Naive B cell (primary cell): ENCODE results near the gene FAM89A. TPM values are rescaled to one million over a fixed set of nuclear protein-coding genes. Genes with fewer than 3 reads are reported as not detected.
A peak's percentile ranks its signal among the peaks of the same experiment; 100 is the strongest.

Experiments used
- ATAC-seq, 2 donors: fragments of 150-1000 bp; cut with Tn5 transposase; 2 replicates each; pipeline ENCODE4 v1.10.0; 2021; ENCODE audit warnings: low read depth in 2 of 2, mild to moderate bottlenecking in 2 of 2, moderate library complexity in 2 of 2
- DNase-seq: peaks from one replicate; pipeline ENCODE4 v3.0.0; 2022
- H3K27ac Mint-ChIP-seq, 6 donors: one replicate each; pipeline ENCODE4 v1.8.0; 2020 to 2022; ENCODE audit warnings: mild to moderate bottlenecking in 6 of 6, mixed read lengths in 6 of 6, moderate library complexity in 5 of 6, inconsistent platforms in 2 of 6
- H3K27me3 Mint-ChIP-seq, 3 donors: one replicate each; pipeline ENCODE4 v1.8.0; 2021 to 2022; ENCODE audit warnings: mixed read lengths in 3 of 3, mild to moderate bottlenecking in 1 of 3
- H3K36me3 Mint-ChIP-seq, 2 donors: one replicate each; pipeline ENCODE4 v1.8.0; 2020 to 2022; ENCODE audit warnings: mixed read lengths in 2 of 2, inconsistent platforms in 1 of 2, mild to moderate bottlenecking in 1 of 2
- H3K4me1 Mint-ChIP-seq, 3 donors: one replicate each; pipeline ENCODE4 v1.8.0; 2020 to 2022; ENCODE audit warnings: mixed read lengths in 3 of 3, inconsistent platforms in 1 of 3, mild to moderate bottlenecking in 1 of 3, moderate library complexity in 1 of 3
- H3K4me3 Mint-ChIP-seq, 8 donors: one replicate each; pipeline ENCODE4 v1.8.0; 2020 to 2022; ENCODE audit warnings: mild to moderate bottlenecking in 8 of 8, mixed read lengths in 8 of 8, moderate library complexity in 8 of 8, inconsistent platforms in 2 of 8
- H3K9me3 Mint-ChIP-seq, 7 donors: one replicate each; pipeline ENCODE4 v1.8.0; 2020 to 2022; ENCODE audit warnings: mixed read lengths in 7 of 7, mild to moderate bottlenecking in 5 of 7, inconsistent platforms in 2 of 7, moderate library complexity in 1 of 7
- polyA plus RNA-seq, 6 donors: library from polyadenylated mRNA; unstranded; fragments of 300-500 nt; fragmentation: Illumina TruSeq; gene quantifications; one replicate each; pipeline ENCODE4 v1.2.3, GENCODE V29; 2021; ENCODE audit warnings: low read depth in 6 of 6

The FAM89A gene
- polyA plus RNA-seq = 10 to 100 TPM in 1 of 6 donors, 1 to 10 TPM in 5; 3.6 to 11.9 (median 7.9) TPM

DNA sequence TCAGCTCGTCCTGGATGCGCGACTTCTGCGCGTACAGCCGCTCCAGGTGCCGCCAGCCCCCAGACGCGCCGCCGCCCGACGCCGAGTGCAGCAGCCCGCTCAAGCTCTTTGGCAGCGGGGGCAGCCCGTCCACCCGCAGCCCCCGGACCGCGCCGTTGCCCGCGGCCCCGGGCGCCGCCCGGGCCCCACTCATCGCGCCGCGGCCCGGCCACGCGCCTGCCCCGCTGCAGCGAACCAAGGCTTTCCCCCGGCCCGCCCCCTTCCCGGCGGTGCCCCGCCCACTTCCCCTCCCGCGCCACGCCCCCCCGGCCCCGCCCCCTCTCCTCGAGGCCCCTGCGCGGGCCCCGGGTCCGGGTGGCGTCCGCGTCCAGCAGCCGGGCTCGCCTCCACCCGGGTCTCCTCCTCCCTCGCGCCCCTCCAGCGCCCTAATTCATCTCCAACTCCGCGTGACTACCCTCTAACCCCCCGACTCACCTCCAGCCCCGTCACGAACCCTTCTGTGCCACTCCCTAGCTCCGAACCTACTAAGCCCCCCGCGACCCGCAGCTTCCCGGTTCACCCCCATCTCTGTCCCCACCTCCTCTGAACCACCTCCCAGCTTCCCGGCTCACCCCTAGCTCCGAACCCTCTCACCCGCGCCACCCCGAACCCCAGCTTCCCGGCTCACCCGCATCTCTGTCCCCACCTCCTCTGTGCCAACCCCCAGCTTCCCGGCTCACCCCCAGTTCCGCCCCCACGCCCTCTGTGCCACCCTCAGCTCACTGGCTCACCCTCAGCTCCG is at the start of gene FAM89A:
FAM89A (minus strand) TSS at position 236 of the 781 bp plus-strand sequence; CDS start at position 193, 43 bp downstream.
- peak; percentile 78 for ATAC-seq
- Mint-ChIP-seq H3K27ac (peak within 1 kb of the TSS in 3 of 6 donors; percentile 31 to 90 (median 80)), H3K4me1 (peaks cover 18 to 28% (median 28%) of the 10 kb centered on the region in 3 donors), H3K36me3 (peaks cover 6 to 8% of the 10 kb centered on the region in 2 donors), H3K27me3 (peaks cover 11 to 31% (median 23%) of the 10 kb centered on the region in 3 donors), H3K4me3 (peak within 1 kb of the TSS; percentile 77 to 91 (median 86)), H3K9me3 (peaks cover 7 to 15% (median 10%) of the 10 kb centered on the region in 7 donors)
- DNase-seq = peak; percentile 56

DNA sequence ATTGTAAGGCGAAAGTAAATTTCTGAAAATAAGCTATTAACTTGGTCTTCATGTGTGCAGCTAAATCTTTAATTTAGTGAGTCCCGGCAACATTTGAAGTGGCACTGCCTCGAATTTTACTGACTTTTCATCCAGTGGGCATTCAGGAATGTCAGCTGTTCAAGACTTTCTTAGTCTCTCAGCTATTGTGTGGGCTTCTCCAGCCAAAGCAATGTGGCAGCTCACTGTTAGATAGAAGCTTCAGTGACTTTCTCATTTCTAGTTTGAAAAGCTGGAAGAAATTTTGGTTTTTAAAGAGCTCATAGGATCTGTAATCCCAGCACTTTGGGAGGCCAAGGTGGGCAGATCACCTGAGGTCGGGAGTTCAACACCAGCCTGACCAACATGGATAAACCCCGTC is 44.3 kb upstream of the FAM89A start:
- no peak for DNase-seq
- no peak overlapping the region for H3K4me3 Mint-ChIP-seq
- H3K27me3 Mint-ChIP-seq = peaks cover 10 to 34% (median 13%) of the 10 kb centered on the region in 3 donors
- ATAC-seq = no peak
- no peaks in the 10 kb centered on the region for H3K36me3 Mint-ChIP-seq
- peaks cover 0 to 3% (median 0%) of the 10 kb centered on the region in 7 donors for H3K9me3 Mint-ChIP-seq
- H3K27ac Mint-ChIP-seq = no peak overlapping the region
- H3K4me1 Mint-ChIP-seq = no peaks in the 10 kb centered on the region

DNA sequence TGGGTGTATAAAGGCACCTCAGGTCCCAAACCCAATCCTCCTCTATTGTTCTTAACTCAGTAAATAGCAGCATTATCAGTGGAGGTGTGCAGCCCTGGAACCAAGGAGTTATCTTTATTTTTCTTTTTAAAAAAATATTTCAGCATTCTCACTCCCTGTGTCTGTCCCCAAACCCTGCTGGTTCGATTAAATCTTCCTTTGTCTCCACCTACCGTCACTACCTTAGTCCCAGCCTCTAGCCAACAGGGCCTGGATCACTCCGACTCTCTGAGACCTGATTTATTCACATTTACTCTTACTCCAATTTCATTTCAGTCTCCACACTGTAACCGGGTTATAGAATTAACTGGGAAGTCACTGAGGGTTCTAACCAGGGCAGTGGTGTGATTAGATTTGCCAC is 39.1 kb upstream of the FAM89A start:
- ATAC-seq (no peak), DNase-seq (no peak)
- H3K27ac Mint-ChIP-seq = peak overlapping the region in 1 of 6 donors; percentile 46
- H3K4me1 Mint-ChIP-seq = no peaks in the 10 kb centered on the region
- H3K36me3 Mint-ChIP-seq = no peaks in the 10 kb centered on the region
- H3K27me3 Mint-ChIP-seq = peaks cover 7 to 41% (median 27%) of the 10 kb centered on the region in 3 donors
- peaks cover 0 to 4% (median 0%) of the 10 kb centered on the region in 7 donors for H3K9me3 Mint-ChIP-seq
- no peak overlapping the region for H3K4me3 Mint-ChIP-seq

DNA sequence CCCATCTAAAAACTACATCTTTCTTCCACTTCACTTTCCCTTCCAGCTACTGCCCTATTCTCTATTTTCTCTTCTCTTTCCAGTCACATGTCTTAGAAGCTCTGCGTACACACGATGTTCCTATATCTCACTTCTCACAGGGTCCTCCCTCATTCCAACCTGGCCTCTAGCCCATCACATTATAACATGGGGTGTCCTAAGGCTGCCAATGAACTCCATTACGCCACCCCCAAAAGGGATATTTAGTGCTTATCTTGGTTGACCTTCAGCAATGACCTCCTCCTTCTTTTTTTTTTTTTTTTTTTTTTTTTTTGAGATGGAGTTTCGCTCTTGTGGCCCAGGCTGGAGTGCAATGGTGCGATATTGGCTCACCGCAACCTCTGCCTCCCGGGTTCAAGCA is 38.2 kb upstream of the FAM89A start:
- H3K4me3 Mint-ChIP-seq = no peak overlapping the region
- peaks cover 0 to 4% (median 0%) of the 10 kb centered on the region in 7 donors for H3K9me3 Mint-ChIP-seq
- no peaks in the 10 kb centered on the region for H3K4me1 Mint-ChIP-seq
- no peak for ATAC-seq
- no peaks in the 10 kb centered on the region for H3K36me3 Mint-ChIP-seq
- H3K27ac Mint-ChIP-seq = no peak overlapping the region
- H3K27me3 Mint-ChIP-seq = peaks cover 5 to 41% (median 27%) of the 10 kb centered on the region in 3 donors
- no peak for DNase-seq

DNA sequence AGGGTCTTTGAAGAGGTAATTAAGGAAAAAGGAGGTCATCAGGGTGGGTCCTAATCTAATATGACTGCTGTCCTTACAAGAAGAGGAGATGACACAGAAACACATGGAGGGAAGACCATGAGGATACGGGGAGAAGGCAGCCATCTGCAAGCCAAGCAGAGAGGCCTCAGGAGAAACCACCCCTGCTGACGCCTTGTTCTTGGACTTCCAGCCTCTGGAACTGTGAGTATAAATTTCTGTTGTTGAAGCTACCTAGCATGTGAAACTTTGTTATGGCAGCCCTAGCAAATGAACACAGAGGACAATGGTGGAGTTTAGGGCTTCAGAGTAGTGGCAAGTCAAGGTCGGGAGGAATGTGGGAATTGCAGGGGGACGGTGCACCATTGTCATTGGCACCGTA is 36.7 kb upstream of the FAM89A start:
- Mint-ChIP-seq H3K27ac (no peak overlapping the region), H3K36me3 (no peaks in the 10 kb centered on the region), H3K9me3 (peaks cover 0 to 4% (median 0%) of the 10 kb centered on the region in 7 donors), H3K4me3 (no peak overlapping the region), H3K4me1 (no peaks in the 10 kb centered on the region), H3K27me3 (peaks cover 5 to 36% (median 27%) of the 10 kb centered on the region in 3 donors)
- DNase-seq (no peak), ATAC-seq (no peak)

DNA sequence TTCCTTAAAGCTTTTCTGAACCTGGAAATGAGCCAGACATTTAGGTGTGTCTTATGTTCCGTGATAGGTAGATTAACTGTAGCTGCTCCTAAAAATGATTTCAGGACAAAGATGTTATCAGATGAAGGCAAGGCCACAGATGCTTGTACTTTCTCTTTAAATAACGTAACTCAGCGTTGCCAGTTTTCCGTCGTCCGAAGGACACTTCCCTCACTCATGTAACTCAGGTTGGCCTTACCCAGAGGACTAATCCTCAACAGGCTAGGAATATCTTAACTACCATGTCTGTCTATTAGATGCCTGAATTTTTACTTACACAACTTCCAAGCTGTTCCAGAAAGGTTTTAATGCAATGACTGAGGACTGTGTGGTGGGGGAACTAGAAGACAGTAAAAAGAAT is 35.4 kb upstream of the FAM89A start:
- Mint-ChIP-seq H3K9me3 (peaks cover 0 to 2% (median 0%) of the 10 kb centered on the region in 7 donors), H3K36me3 (no peaks in the 10 kb centered on the region), H3K27me3 (peaks cover 5 to 36% (median 27%) of the 10 kb centered on the region in 3 donors), H3K4me1 (no peaks in the 10 kb centered on the region), H3K27ac (no peak overlapping the region), H3K4me3 (no peak overlapping the region)
- ATAC-seq (no peak), DNase-seq (no peak)

DNA sequence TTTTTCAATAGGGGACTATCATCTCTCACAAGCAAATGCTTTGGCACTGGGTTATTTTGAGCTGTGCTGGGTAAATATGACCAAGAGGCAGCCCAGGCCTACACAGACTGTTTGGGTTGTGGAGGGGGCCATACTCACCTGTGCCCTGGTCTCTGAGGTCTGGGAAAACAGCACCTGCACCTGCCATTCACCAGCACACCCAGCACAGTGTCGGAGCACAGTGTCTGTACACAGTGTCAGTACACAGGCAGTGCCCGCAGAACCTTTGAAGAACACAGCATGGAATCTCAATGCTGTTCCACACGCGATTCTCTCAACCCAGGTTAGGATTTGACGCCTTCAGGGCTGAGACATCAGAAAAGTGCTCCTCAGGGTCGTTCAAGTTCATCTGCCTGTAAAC is 35.0 kb upstream of the FAM89A start:
- no peak overlapping the region for H3K27ac Mint-ChIP-seq
- no peaks in the 10 kb centered on the region for H3K4me1 Mint-ChIP-seq
- no peak for ATAC-seq
- no peaks in the 10 kb centered on the region for H3K36me3 Mint-ChIP-seq
- H3K27me3 Mint-ChIP-seq = peaks cover 5 to 31% (median 27%) of the 10 kb centered on the region in 3 donors
- no peak for DNase-seq
- peaks cover 0 to 2% (median 0%) of the 10 kb centered on the region in 7 donors for H3K9me3 Mint-ChIP-seq
- H3K4me3 Mint-ChIP-seq = no peak overlapping the region

DNA sequence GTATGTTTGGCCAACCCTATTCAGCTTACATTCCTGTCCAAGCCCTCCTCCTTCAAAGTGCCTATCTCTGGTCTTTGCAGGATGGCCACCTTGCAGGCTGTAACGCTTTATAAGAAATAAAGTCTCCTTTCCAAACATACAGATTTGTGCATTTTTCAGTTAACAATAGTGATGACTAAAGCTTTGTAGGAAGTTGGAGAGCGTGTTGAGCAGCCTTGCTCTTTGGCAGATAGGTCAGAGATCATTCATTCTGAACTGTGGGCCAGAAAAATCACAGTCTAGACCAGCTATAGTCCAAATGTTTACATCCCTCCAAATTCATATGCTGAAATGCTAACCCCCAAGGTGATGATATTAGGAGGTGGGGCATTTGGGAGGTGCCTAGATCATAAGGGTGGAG is 34.0 kb upstream of the FAM89A start:
- Mint-ChIP-seq H3K4me3 (no peak overlapping the region), H3K27me3 (peaks cover 5 to 27% (median 22%) of the 10 kb centered on the region in 3 donors), H3K9me3 (peaks cover 0 to 2% (median 0%) of the 10 kb centered on the region in 7 donors), H3K4me1 (no peaks in the 10 kb centered on the region), H3K36me3 (no peaks in the 10 kb centered on the region), H3K27ac (no peak overlapping the region)
- DNase-seq (no peak), ATAC-seq (no peak)

DNA sequence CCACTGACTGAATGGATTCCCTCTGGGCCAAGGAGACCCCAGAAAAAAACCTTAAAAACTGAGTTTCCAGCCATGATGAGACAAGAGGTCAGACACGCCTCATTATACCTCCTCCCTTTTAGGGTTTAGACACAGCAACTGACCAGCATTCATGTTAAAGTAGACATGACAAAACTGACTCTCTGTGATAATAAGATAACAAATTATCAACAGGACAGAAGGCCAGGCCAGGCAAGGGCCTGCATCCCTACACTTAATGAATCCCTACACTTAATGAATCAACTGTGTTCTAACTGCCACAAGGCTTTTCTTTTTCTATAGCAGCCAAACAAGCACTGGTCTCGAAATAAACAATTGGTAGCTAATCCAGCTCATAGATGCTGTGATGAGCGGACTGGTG is 33.3 kb upstream of the FAM89A start:
- DNase-seq = no peak
- H3K4me1 Mint-ChIP-seq = no peaks in the 10 kb centered on the region
- peak overlapping the region in 1 of 6 donors; percentile 16 for H3K27ac Mint-ChIP-seq
- no peak for ATAC-seq
- H3K9me3 Mint-ChIP-seq = peaks cover 0 to 2% (median 0%) of the 10 kb centered on the region in 7 donors
- H3K4me3 Mint-ChIP-seq = no peak overlapping the region
- peaks cover 9 to 22% (median 14%) of the 10 kb centered on the region in 3 donors for H3K27me3 Mint-ChIP-seq
- H3K36me3 Mint-ChIP-seq = no peaks in the 10 kb centered on the region

DNA sequence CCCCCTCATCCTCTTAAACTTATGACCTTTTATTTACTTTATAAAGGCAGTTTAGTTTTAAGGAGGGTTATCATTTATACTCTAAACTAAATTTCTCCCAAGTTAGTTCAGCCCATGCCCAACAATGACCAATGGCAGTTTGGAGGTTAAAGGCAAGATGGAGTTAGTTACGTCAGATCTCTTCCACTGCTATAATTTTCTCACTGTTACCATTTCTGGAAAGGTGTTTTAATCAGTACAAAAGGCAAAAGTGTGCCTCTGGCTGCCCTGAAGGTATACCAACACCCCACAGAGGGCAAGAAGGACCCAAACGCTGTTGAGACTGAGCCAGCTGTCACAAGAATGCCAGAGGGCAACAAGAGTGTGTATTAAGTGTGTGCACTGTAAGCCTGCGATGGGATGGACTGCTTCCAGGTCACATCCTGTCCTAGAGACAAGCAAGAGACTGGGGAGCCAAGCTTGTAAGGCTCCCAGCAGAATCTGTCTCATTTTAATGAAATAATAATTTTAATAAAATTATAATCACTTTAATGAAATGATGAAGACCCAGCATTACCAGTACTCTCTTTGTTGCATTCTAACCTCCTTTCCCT is 32.5 kb upstream of the FAM89A start:
- H3K4me3 Mint-ChIP-seq = no peak overlapping the region
- peaks cover 0 to 2% (median 0%) of the 10 kb centered on the region in 7 donors for H3K9me3 Mint-ChIP-seq
- no peak for DNase-seq
- H3K36me3 Mint-ChIP-seq = no peaks in the 10 kb centered on the region
- H3K27ac Mint-ChIP-seq = no peak overlapping the region
- ATAC-seq = no peak
- peaks cover 8 to 22% (median 9%) of the 10 kb centered on the region in 3 donors for H3K27me3 Mint-ChIP-seq
- no peaks in the 10 kb centered on the region for H3K4me1 Mint-ChIP-seq

DNA sequence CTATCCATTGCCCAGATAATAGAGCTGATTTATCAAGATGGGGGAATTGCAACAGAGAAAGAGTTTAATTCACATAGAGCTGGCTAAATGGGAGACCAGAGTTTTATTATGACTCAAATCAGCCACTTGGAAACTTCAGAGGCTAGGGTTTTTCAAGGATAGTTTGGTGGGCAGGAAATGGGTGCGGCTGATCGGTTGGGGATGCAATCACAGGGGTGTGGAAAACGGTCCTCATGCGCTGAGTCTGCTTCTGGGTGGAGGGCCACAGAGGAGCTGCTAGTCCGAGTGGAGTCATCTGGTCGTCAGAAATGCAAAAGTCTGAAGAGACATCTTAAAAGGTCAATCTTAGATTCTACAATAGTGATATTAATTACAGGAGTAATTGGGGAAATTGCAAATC is 32.0 kb upstream of the FAM89A start:
- no peak for DNase-seq
- Mint-ChIP-seq H3K4me1 (no peaks in the 10 kb centered on the region), H3K36me3 (peaks cover 0 to 2% of the 10 kb centered on the region in 2 donors), H3K9me3 (peaks cover 0 to 4% (median 2%) of the 10 kb centered on the region in 7 donors), H3K27me3 (peaks cover 9 to 21% (median 11%) of the 10 kb centered on the region in 3 donors), H3K27ac (peak overlapping the region in 2 of 6 donors; percentile 24 to 64), H3K4me3 (no peak overlapping the region)
- no peak for ATAC-seq

DNA sequence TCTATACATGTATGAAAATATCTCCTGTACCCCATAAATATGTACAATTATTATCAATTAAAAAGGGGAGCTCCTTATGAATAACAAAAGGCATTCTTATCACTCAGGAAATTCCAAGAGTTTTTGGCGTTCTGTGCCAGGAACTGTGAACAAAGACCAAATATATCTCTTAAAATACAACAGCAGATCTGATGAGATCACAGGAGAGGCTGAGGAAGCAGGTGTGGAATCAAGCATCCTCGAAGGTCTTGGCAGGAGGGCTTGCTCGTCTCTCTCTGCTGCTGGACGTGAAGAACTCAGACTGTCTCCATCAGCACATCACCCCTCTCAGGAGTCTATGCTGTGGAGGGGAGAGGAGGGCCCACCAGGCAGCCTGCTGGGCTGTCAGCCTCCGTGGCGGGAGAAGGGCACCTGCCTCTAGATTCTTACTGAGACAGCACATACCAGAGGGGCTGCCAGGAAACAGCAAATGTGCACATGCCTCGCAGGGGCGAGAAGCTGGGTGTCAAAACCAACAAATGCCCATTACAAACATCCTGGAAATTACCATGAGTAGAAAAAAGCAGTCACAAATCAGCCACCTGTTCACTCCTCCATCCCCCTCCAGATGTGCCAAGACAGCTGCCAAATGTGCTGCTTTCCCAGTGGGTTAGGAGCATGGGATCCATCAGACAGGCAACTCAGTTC is 30.8 kb upstream of the FAM89A start:
- H3K27ac Mint-ChIP-seq = peak overlapping the region in 1 of 6 donors; percentile 69
- H3K9me3 Mint-ChIP-seq = peaks cover 3 to 15% (median 6%) of the 10 kb centered on the region in 7 donors
- H3K27me3 Mint-ChIP-seq = peaks cover 14 to 22% (median 21%) of the 10 kb centered on the region in 3 donors
- H3K36me3 Mint-ChIP-seq = peaks cover 0 to 13% of the 10 kb centered on the region in 2 donors
- ATAC-seq (no peak), DNase-seq (no peak)
- no peaks in the 10 kb centered on the region for H3K4me1 Mint-ChIP-seq
- H3K4me3 Mint-ChIP-seq = no peak overlapping the region

DNA sequence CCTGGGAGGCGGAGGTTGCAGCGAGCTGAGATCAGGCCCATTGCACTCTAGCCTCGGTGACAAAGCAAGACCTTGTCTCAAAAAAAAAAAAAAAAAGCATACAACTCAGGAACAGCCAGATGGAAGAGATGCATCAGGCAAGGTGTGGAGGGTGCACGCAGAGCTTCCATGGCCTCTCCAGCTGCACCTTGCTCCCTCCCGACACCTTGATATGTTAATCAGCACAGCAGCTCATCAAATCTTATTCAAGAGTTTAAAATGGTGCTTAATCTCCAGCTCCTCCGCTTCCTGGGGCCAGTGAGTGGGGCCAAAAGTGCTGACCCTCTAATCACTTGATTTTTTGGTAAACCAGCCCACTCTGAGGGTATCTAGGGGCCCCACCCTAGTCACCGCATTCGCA is 29.3 kb upstream of the FAM89A start:
- ATAC-seq (no peak), DNase-seq (no peak)
- H3K4me3 Mint-ChIP-seq = no peak overlapping the region
- no peaks in the 10 kb centered on the region for H3K4me1 Mint-ChIP-seq
- H3K9me3 Mint-ChIP-seq = peaks cover 3 to 15% (median 6%) of the 10 kb centered on the region in 7 donors
- peaks cover 23 to 34% (median 26%) of the 10 kb centered on the region in 3 donors for H3K27me3 Mint-ChIP-seq
- H3K36me3 Mint-ChIP-seq = peaks cover 0 to 13% of the 10 kb centered on the region in 2 donors
- H3K27ac Mint-ChIP-seq = peak overlapping the region in 1 of 6 donors; percentile 89
